Suprapubic skin (tissue), 4 donors: ENCODE data around the gene ST6GAL1. TPM values are rescaled to one million over a fixed set of nuclear protein-coding genes. Genes with fewer than 3 reads are reported as not detected.
"Not testable (repeated sequence)": the region's sequence is repeated elsewhere in the genome, so short reads cannot be mapped to it uniquely, and the experiment has no call there.

Experiments
- DNase-seq, 2 donors: peaks; one replicate each; pipeline ENCODE4 v3.0.0-alpha.2; 2019; ENCODE audit warnings: low spot score in 2 of 2
- H3K27ac ChIP-seq: fragments of 200-600 bp; sonication (generic); one replicate; pipeline ENCODE4 v1.5.1; 2019
- H3K27me3 ChIP-seq: fragments of 200-600 bp; sonication (generic); one replicate; pipeline ENCODE4 v1.5.1; 2019
- H3K36me3 ChIP-seq: fragments of 200-600 bp; sonication (generic); one replicate; pipeline ENCODE4 v1.5.1; 2019
- H3K4me1 ChIP-seq: fragments of 200-600 bp; sonication (generic); one replicate; pipeline ENCODE4 v1.5.1; 2019
- H3K4me3 ChIP-seq: fragments of 200-600 bp; sonication (generic); one replicate; pipeline ENCODE4 v1.5.1; 2019; ENCODE audit warnings: mild to moderate bottlenecking
- H3K9me3 ChIP-seq: fragments of 200-600 bp; sonication (generic); one replicate; pipeline ENCODE4 v1.5.1; 2019
- CTCF ChIP-seq, 2 donors: fragments of 200-600 bp in 1 of 2; fragments of 450-650 bp in 1 of 2; sonication (generic) in 1 of 2; IDR thresholded peaks; one replicate each; pipeline ENCODE4 v1.5.1; 2016 to 2019; ENCODE audit warnings: antibody characterized with exemption in 2 of 2, mild to moderate bottlenecking in 1 of 2, moderate library complexity in 1 of 2
- EP300 ChIP-seq: sonication (generic); formaldehyde crosslinking; IDR thresholded peaks from one replicate; pipeline ENCODE4 v1.6.1; 2017; ENCODE audit warnings: antibody characterized with exemption
- POLR2A ChIP-seq, 2 donors: fragments of 450-650 bp; IDR thresholded peaks; one replicate each; pipeline ENCODE4 v1.6.1; 2017; ENCODE audit warnings: antibody characterized with exemption in 2 of 2, mild to moderate bottlenecking in 2 of 2, moderate library complexity in 2 of 2
- POLR2AphosphoS5 ChIP-seq, 3 donors: sonication (generic); formaldehyde crosslinking; IDR thresholded peaks; one replicate each; pipeline ENCODE4 v1.6.1; 2017; ENCODE audit warnings: antibody characterized with exemption in 3 of 3
- WGBS: methylation state at CpG from one replicate; pipeline ENCODE4 v1.1.5; 2018; 5-methylcytosine and 5-hydroxymethylcytosine counted together
- total RNA-seq, 4 donors: library from RNA; depleted of rRNA; stranded (reverse); fragments of >200 nt; gene quantifications; one replicate each; pipeline ENCODE4 v1.1.0, GENCODE V29; 2016

The ST6GAL1 gene
- total RNA-seq, 4 donors from 2014 or later: 23.9 to 42.2 (median 31.9) TPM

DNA sequence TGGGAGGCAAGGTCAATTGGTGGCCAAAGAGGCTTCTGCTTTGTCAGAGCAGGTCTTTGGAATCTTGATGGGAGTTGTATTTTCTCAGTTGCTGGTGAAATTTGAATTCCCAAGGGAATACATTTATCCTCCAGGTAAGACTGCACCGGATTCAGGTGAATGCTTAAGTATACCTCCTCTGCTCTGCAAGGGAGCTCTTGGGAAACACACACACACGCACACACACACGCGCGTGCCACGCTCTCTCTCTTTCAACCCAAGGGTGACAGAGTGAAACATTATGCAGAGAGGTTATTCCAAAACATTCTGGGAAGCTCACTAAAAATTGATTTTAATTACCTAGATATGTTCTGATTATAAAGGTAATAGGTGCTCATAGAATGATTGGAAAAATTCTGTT is 33.7 kb downstream of the ST6GAL1 start:
- H3K27me3 ChIP-seq: no peaks in the 10 kb centered on the region
- H3K9me3 ChIP-seq: no peaks in the 10 kb centered on the region
- no peak for DNase-seq
- H3K4me1 ChIP-seq: no peaks in the 10 kb centered on the region
- TF ChIP-seq EP300: no peak
- no peak for TF ChIP-seq CTCF (IDR thresholded peaks at IDR 0.05)
- TF ChIP-seq POLR2A (IDR thresholded peaks at IDR 0.05): no peak
- TF ChIP-seq POLR2AphosphoS5 (IDR thresholded peaks at IDR 0.05): no peak
- no peak overlapping the region for H3K4me3 ChIP-seq
- 96% methylated on average over 6 of the region's 6 CpGs for WGBS
- no peak overlapping the region for H3K27ac ChIP-seq
- H3K36me3 ChIP-seq: no peaks in the 10 kb centered on the region

DNA sequence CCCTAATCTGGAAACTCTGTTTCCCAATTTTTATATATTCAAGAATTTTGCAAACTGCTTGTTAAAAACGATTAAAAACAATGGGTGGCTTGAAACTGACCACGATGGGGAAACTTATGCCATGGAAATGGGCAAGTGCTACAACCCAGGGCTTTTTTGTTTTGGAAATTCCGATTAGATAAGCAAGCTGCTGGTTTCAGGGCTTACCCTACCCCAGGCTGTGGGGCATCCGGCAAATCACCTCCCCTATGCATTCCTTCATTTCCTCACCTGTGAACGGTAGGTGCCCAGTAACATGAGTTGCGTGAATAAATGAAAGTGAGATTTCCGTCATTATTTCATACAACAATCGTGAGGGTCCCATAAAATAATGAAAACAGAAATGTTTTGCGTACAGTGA is 34.3 kb downstream of the ST6GAL1 start:
- Histone ChIP-seq H3K4me3 (no peak overlapping the region), H3K27me3 (no peaks in the 10 kb centered on the region), H3K9me3 (no peaks in the 10 kb centered on the region), H3K4me1 (peaks cover 2% of the 10 kb centered on the region), H3K36me3 (no peaks in the 10 kb centered on the region), H3K27ac (peak overlapping the region; percentile 1)
- DNase-seq: no peak
- 71% methylated on average over 9 of the region's 9 CpGs for WGBS
- TF ChIP-seq POLR2AphosphoS5 (IDR thresholded peaks at IDR 0.05): no peak
- TF ChIP-seq EP300: no peak
- TF ChIP-seq CTCF (IDR thresholded peaks at IDR 0.05): no peak
- no peak for TF ChIP-seq POLR2A (IDR thresholded peaks at IDR 0.05)

DNA sequence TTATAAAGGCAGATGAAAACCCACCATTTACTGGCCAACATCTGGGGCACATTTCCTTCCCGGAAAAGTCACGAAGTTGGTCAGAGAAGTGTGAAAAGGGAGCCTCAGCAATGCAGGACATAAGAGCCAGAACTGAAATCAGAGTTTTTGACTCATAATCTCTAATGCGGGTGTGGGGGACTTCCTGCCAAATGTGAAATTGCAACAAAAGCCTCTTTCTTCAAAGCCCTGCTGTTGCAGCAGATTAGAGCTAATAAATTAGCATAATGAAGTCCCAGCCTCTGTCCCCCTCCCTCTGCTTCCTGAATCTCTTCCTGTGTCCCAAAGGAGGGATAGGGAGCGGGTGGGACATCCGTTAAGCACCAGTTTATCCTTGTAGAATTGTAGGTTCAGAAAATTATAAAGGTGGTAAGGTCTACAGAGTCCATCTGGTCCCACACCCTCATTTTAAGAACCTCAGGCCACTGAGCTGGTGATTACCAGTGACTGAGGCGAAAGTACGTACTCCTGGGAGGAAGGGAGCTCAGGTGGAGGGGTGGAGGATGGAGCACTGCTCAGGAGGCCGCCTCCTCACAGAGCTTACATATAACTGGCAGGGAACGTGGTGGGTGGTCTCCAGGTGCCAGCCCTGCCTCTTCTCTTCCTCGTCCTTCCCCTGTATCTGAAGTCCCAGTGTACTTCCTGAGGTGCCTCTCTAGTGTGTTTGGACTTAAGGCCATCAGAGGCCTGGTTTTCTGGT is 35.0 kb downstream of the ST6GAL1 start:
- Histone ChIP-seq H3K36me3 (no peaks in the 10 kb centered on the region), H3K27ac (peak overlapping the region; percentile 1), H3K4me3 (no peak overlapping the region), H3K9me3 (no peaks in the 10 kb centered on the region), H3K4me1 (peaks cover 4% of the 10 kb centered on the region), H3K27me3 (no peaks in the 10 kb centered on the region)
- DNase-seq: no peak
- no peak for TF ChIP-seq EP300
- TF ChIP-seq POLR2AphosphoS5 (IDR thresholded peaks at IDR 0.05): no peak
- no peak for TF ChIP-seq POLR2A (IDR thresholded peaks at IDR 0.05)
- TF ChIP-seq CTCF (IDR thresholded peaks at IDR 0.05): no peak
- 69% methylated on average over 10 of the region's 10 CpGs for WGBS

DNA sequence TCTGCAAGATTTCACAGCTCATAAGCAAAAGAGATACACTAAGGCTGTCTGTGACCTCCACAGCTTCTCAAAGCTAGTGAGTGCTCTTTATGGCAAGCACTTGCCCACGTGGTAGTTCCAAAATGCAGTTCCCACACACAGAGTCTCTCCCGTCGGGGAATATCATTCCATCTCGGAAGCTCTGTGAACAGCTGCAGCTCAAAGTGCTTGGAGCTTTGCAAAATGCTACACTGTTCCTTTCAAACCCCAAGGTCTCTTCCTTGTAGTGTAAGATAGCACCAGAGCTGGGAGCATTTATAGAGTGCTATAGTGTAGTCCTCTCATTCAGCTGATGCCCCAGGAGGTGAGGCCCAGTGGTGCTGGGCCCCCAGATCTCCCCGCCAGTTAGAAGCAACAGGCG is 36.1 kb downstream of the ST6GAL1 start:
- H3K27ac ChIP-seq: no peak overlapping the region
- 67% methylated on average over 6 of the region's 6 CpGs for WGBS

GRCh38 chr3:186967236-186967635 is 36.9 kb downstream of the ST6GAL1 start:
- not testable (repeated sequence) for H3K4me3 ChIP-seq, H3K9me3 ChIP-seq, H3K36me3 ChIP-seq, DNase-seq, H3K27me3 ChIP-seq, H3K4me1 ChIP-seq
- H3K27ac ChIP-seq: peak overlapping the region; percentile 18
- WGBS: 88% methylated on average over 11 of the region's 11 CpGs

More for the DNA sequence above, 36.1 kb downstream of the ST6GAL1 start:
- Histone ChIP-seq H3K4me3 (no peak overlapping the region), H3K36me3 (no peaks in the 10 kb centered on the region), H3K4me1 (peaks cover 4% of the 10 kb centered on the region), H3K27me3 (no peaks in the 10 kb centered on the region), H3K9me3 (no peaks in the 10 kb centered on the region)
- no peak for DNase-seq
- TF ChIP-seq EP300: no peak

DNA sequence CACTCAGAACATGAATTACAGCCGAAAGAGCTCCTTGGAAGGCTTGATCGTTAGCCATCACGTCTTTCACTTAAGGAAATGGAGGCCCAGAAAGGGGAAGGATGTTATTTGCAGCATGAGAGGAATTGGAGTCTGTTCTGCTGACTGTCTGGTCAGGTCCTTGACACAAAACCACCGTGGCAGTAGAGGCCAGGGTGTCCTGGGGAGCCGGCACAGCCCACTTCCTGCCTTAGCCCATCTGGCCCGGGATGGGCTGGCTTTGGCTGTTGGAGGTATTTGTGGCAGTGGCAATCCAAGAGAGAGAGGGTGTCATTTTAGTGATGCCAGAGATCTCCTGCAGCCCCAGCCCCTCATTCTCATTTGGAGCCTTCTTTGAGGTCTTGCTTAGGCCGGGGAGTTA is 37.4 kb downstream of the ST6GAL1 start:
- Histone ChIP-seq H3K36me3 (no peaks in the 10 kb centered on the region), H3K4me1 (peaks cover 4% of the 10 kb centered on the region), H3K27me3 (no peaks in the 10 kb centered on the region), H3K9me3 (no peaks in the 10 kb centered on the region), H3K4me3 (no peak overlapping the region), H3K27ac (peak overlapping the region; percentile 18)
- DNase-seq: no peak
- 56% methylated on average over 7 of the region's 7 CpGs for WGBS
- TF ChIP-seq EP300 (no peak), POLR2AphosphoS5 (IDR thresholded peaks at IDR 0.05) (no peak), POLR2A (IDR thresholded peaks at IDR 0.05) (no peak), CTCF (IDR thresholded peaks at IDR 0.05) (no peak)
